ENCODE results near the gene SPAG6.

Gene SPAG6

GRCh38 chr10:22338185-22338900 is 7.0 kb upstream of the SPAG6 start:
- Histone ChIP-seq H3K4me1 (ENCODE audit: control insufficient read depth, insufficient read depth, low read length) (peaks cover 4% of the 10 kb centered on the region), H3K9me3 (ENCODE audit: control insufficient read depth, insufficient read depth, low read depth, low read length) (no peaks in the 10 kb centered on the region), H3K27ac (ENCODE audit: extremely low read depth, low read depth, low read length) (no peak overlapping the region), H3K4me3 (ENCODE audit: low read depth, low read length) (no peak overlapping the region), H3K36me3 (ENCODE audit: control insufficient read depth in 2 of 2, insufficient read depth in 1 of 2, low read length in 2 of 2) (peaks cover 0 to 3% of the 10 kb centered on the region in 2 experiments; a peak in 1 of 3 replicates)
- TF ChIP-seq ZNF37A (tag by site-specific recombination; IDR thresholded peaks at IDR 0.05) (no peak), ZNF366 (tag by site-specific recombination; conservative IDR thresholded peaks at IDR 0.05) (0 out of 2 replicates have a peak, but pooled peaks have one; percentile 38), ZBTB8A (tag by site-specific recombination; IDR thresholded peaks at IDR 0.05) (0 out of 2 replicates have a peak, but pooled peaks have one; percentile 16), FEZF1 (tag by site-specific recombination; IDR thresholded peaks at IDR 0.05) (peak; percentile 8; the same call in 1 of the 2 replicates), ZNF837 (tag by site-specific recombination; IDR thresholded peaks at IDR 0.05) (no peak), REST (tag by site-specific recombination; IDR thresholded peaks at IDR 0.05) (peak; percentile 84), HIC1 (tag by site-specific recombination; IDR thresholded peaks at IDR 0.05) (0 out of 2 replicates have a peak, but pooled peaks have one; percentile 16), PRDM6 (tag by site-specific recombination; IDR thresholded peaks at IDR 0.05) (peak; percentile 62), ZNF629 (tag by site-specific recombination; IDR thresholded peaks at IDR 0.05) (peak; percentile 61; the same call in 1 of the 2 replicates), ZNF341 (tag by site-specific recombination; IDR thresholded peaks at IDR 0.05; ENCODE audit: low read depth) (peak; percentile 53; the same call in 1 of the 2 replicates)
- ChIA-PET POLR2A (interaction anchor here (1.2 kb wide), 1 partner anchor 22 kb away, joined by 4 read pairs; the partner anchor contains the start of gene COMMD3), CTCF (interaction anchor here (1.0 to 1.6 kb wide), 2 partner anchors 345 to 347 kb away, joined by 3 to 7 read pairs; no protein-coding TSS in a partner anchor)

- H3K4me3 ChIP-seq (ENCODE audit: low read depth, low read length): no peak overlapping the region
- no peaks in the 10 kb centered on the region for H3K9me3 ChIP-seq (ENCODE audit: control insufficient read depth, insufficient read depth, low read depth, low read length)
- 0 out of 2 replicates have a peak, but pooled peaks have one; percentile 2 for TF ChIP-seq FEZF1 (tag by site-specific recombination; IDR thresholded peaks at IDR 0.05)
- 0 out of 2 replicates have a peak, but pooled peaks have one; percentile 7 for TF ChIP-seq ZNF629 (tag by site-specific recombination; IDR thresholded peaks at IDR 0.05)
- TF ChIP-seq ZNF366 (tag by site-specific recombination; conservative IDR thresholded peaks at IDR 0.05): 0 out of 2 replicates have a peak, but pooled peaks have one; percentile 4
- peak; percentile 48; the same call in 1 of the 2 replicates for TF ChIP-seq PRDM6 (tag by site-specific recombination; IDR thresholded peaks at IDR 0.05)
- TF ChIP-seq ZNF596 (tag by site-specific recombination; IDR thresholded peaks at IDR 0.05): no peak
- 0 out of 2 replicates have a peak, but pooled peaks have one; percentile 33 for TF ChIP-seq ZEB2 (tag by site-specific recombination; IDR thresholded peaks at IDR 0.05)
- no peak for TF ChIP-seq ZNF639 (tag by site-specific recombination; IDR thresholded peaks at IDR 0.05)
- ChIA-PET POLR2A (interaction anchor here (2.6 kb wide), 1 partner anchor 17 kb away, joined by 8 read pairs; no protein-coding TSS in a partner anchor), CTCF (interaction anchor here (0.5 to 1.6 kb wide), 2 partner anchors 345 kb away, joined by 5 to 7 read pairs; no protein-coding TSS in a partner anchor)
- H3K27ac ChIP-seq (ENCODE audit: extremely low read depth, low read depth, low read length): no peak overlapping the region
- H3K36me3 ChIP-seq (ENCODE audit: control insufficient read depth in 2 of 2, insufficient read depth in 1 of 2, low read length in 2 of 2): peaks cover 0 to under 1% of the 10 kb centered on the region in 2 experiments; a peak in 1 of 3 replicates
- H3K4me1 ChIP-seq (ENCODE audit: control insufficient read depth, insufficient read depth, low read length): peaks cover 4% of the 10 kb centered on the region
These were observed 6.4 kb upstream of the SPAG6 start for GRCh38 chr10:22338931-22339330.

Data from HEK293 (cell line).